Measurements from ENCODE around the gene IGFL3. TPM values are rescaled to one million over a fixed set of nuclear protein-coding genes. Genes with fewer than 3 reads are reported as not detected.
"Not testable (repeated sequence)": the region's sequence is repeated elsewhere in the genome, so short reads cannot be mapped to it uniquely, and the experiment has no call there.

IGFL3 gene
- total RNA-seq, 4 donors from 2014 or later, result not detected

GRCh38 chr19:46081928-46082727 lies 42.4 kb downstream of the IGFL3 start:
- H3K9me3 ChIP-seq, result peaks cover 0 to 37% (median 3%) of the 10 kb centered on the region in 4 donors
- peaks cover 0 to 20% of the 10 kb centered on the region in 2 donors for H3K27me3 ChIP-seq
- WGBS, 2 donors, result 55 to 60% methylated on average over 4 of the region's 4 CpGs
- no peak for TF ChIP-seq POLR2A (IDR thresholded peaks at IDR 0.05)
- peak; percentile 44 to 71 (median 48) for TF ChIP-seq CTCF (IDR thresholded peaks at IDR 0.05)
- TF ChIP-seq EP300 (IDR thresholded peaks at IDR 0.05), result peak in 1 of 2 donors; percentile 36
- no peak overlapping the region for H3K4me3 ChIP-seq
- DNase-seq (ENCODE audit: low spot score in 2 of 2), result peak in 1 of 2 donors; percentile 21
- no peaks in the 10 kb centered on the region for H3K36me3 ChIP-seq
- H3K27ac ChIP-seq, result no peak overlapping the region
- peaks cover 0 to 24% (median 1%) of the 10 kb centered on the region in 4 donors for H3K4me1 ChIP-seq

GRCh38 chr19:46080561-46080960 lies 43.9 kb downstream of the IGFL3 start:
- Histone ChIP-seq H3K27ac (no peak overlapping the region), H3K4me3 (no peak overlapping the region), H3K36me3 (no peaks in the 10 kb centered on the region), H3K27me3 (peaks cover 0 to 35% of the 10 kb centered on the region in 2 donors), H3K4me1 (peaks cover 0 to 30% (median 2%) of the 10 kb centered on the region in 4 donors), H3K9me3 (peaks cover 0 to 22% (median 0%) of the 10 kb centered on the region in 4 donors)
- no peak for DNase-seq (ENCODE audit: low spot score in 2 of 2)
- TF ChIP-seq CTCF (IDR thresholded peaks at IDR 0.05) (no peak), EP300 (IDR thresholded peaks at IDR 0.05) (no peak), POLR2A (IDR thresholded peaks at IDR 0.05) (no peak)
- WGBS, 2 donors, result 61% methylated on average over 3 of the region's 3 CpGs

- Histone ChIP-seq H3K36me3 (no peaks in the 10 kb centered on the region), H3K4me3 (no peak overlapping the region), H3K9me3 (peaks cover 0 to 12% (median 0%) of the 10 kb centered on the region in 4 donors), H3K4me1 (peaks cover 0 to 30% (median 2%) of the 10 kb centered on the region in 4 donors), H3K27me3 (peaks cover 2 to 43% of the 10 kb centered on the region in 2 donors), H3K27ac (peak overlapping the region in 1 of 4 donors; percentile 64)
- no peak for TF ChIP-seq POLR2A (IDR thresholded peaks at IDR 0.05)
- no peak for TF ChIP-seq EP300 (IDR thresholded peaks at IDR 0.05)
- no peak for TF ChIP-seq CTCF (IDR thresholded peaks at IDR 0.05)
- no peak for DNase-seq (ENCODE audit: low spot score in 2 of 2)
- 88 to 91% methylated on average over 7 of the region's 7 CpGs for WGBS, 2 donors
Observed at GRCh38 chr19:46079576-46079975, 44.9 kb downstream of the IGFL3 start.

DNA sequence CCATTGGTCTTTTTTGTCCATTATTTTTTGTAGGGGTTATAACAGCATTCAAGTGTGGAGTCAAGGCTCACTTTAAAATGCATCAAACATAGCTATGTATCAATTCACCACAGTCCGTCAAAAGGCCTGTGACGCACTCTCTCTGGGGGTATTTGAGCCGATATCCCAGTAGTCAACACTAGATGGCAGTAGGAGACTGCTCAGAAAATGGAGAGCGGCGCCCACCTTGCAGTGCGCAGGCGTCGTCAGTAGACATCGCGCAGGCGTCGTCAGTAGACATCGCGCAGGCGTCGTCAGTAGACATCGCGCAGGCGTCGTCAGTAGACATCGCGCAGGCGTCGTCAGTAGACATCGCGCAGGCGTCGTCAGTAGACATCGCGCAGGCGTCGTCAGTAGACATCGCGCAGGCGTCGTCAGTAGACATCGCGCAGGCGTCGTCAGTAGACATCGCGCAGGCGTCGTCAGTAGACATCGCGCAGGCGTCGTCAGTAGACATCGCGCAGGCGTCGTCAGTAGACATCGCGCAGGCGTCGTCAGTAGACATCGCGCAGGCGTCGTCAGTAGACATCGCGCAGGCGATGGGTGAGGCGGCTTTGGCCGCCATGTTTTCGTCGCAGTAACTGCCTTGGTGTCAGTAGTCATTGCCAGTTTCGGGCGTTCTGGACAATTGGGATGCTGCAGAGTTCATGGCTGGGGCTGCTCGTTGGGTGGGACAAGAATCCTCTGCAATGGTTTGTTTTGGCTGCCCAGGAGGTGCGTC lies 45.7 kb downstream of the IGFL3 start:
- 22 to 25% methylated on average over 23 to 28 of the region's 71 CpGs for WGBS, 2 donors
- TF ChIP-seq CTCF (IDR thresholded peaks at IDR 0.05), result peak; percentile 35 to 64 (median 51)
- Histone ChIP-seq H3K27ac (peak overlapping the region in 2 of 4 donors; percentile 5 to 66), H3K4me1 (peaks cover 0 to 30% (median 2%) of the 10 kb centered on the region in 4 donors), H3K4me3 (peak overlapping the region in 1 of 4 donors; percentile 24), H3K27me3 (peaks cover 2 to 46% of the 10 kb centered on the region in 2 donors)
- not testable (repeated sequence) for H3K36me3 ChIP-seq, H3K9me3 ChIP-seq
- peak in 1 of 2 donors; percentile 34 for DNase-seq (ENCODE audit: low spot score in 2 of 2)

DNA sequence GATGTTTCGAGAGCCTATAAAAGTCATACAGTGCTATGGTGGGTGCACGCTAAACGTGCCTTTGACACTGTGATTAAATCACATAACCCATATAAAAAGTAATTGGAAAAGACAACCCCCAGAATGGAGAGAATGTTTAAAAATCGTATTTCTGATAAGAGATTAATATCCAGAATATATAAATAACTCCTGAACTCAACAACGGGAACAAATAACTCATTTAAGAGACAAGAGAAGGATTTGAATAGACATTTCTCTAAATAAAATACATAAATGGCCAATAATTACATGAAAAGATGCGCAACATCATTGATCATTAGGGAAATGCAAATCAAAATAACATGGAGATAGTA lies 46.7 kb downstream of the IGFL3 start:
- Histone ChIP-seq H3K27me3 (peaks cover 2 to 46% of the 10 kb centered on the region in 2 donors), H3K36me3 (no peaks in the 10 kb centered on the region), H3K4me3 (peak overlapping the region in 2 of 4 donors; percentile 32 to 51), H3K27ac (no peak overlapping the region), H3K9me3 (peaks cover 0 to 6% (median 0%) of the 10 kb centered on the region in 4 donors), H3K4me1 (peaks cover 0 to 30% (median 2%) of the 10 kb centered on the region in 4 donors)
- DNase-seq (ENCODE audit: low spot score in 2 of 2), result no peak
- 17 to 22% methylated on average over 6 of the region's 6 CpGs for WGBS, 2 donors
- no peak for TF ChIP-seq EP300 (IDR thresholded peaks at IDR 0.05)
- no peak for TF ChIP-seq POLR2A (IDR thresholded peaks at IDR 0.05)
- peak in 2 of 5 experiments; percentile 6 to 7 for TF ChIP-seq CTCF (IDR thresholded peaks at IDR 0.05)
